ENCODE measurements around the gene KDM2A.

- TF ChIP-seq NR2C2 (CRISPR knock-in tag; IDR thresholded peaks at IDR 0.05; ENCODE audit: borderline replicate concordance) (no peak), POLR2AphosphoS5 (IDR thresholded peaks at IDR 0.05; ENCODE audit: low read depth, low read length) (no peak), PBX3 (CRISPR knock-in tag; IDR thresholded peaks at IDR 0.05; ENCODE audit: borderline replicate concordance) (no peak), EZH2 (conservative IDR thresholded peaks at IDR 0.05; ENCODE audit: low read depth, low read length) (no peak)
- TF ChIP-seq, protein P1, sequence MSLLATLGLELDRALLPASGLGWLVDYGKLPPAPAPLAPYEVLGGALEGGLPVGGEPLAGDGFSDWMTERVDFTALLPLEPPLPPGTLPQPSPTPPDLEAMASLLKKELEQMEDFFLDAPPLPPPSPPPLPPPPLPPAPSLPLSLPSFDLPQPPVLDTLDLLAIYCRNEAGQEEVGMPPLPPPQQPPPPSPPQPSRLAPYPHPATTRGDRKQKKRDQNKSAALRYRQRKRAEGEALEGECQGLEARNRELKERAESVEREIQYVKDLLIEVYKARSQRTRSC (CRISPR knock-in tag; IDR thresholded peaks at IDR 0.05; ENCODE audit: low read depth): no peak
These were observed 126.0 kb downstream of the KDM2A start for GRCh38 chr11:67245046-67245445.
